Endodermal cell (in vitro differentiated cells): ENCODE measurements around the gene SLC4A7. TPM values are rescaled to one million over a fixed set of nuclear protein-coding genes. Genes with fewer than 3 reads are reported as not detected.
A peak's percentile ranks its signal among the peaks of the same experiment; 100 is the strongest.

ENCODE experiments used
- DNase-seq: peaks from one replicate; pipeline ENCODE4 v3.0.0-alpha.2; 2017
- H3K27ac ChIP-seq: 2 replicates; pipeline ENCODE4 v1.5.1; 2013; ENCODE audit warnings: mild to moderate bottlenecking, low read depth, low read length, moderate library complexity
- H3K27me3 ChIP-seq: 2 replicates; pipeline ENCODE4 v1.6.1; 2013; ENCODE audit warnings: mild to moderate bottlenecking, low read length, moderate library complexity; ENCODE audit not compliant: insufficient read depth, control insufficient read depth, poor library complexity, severe bottlenecking
- H3K36me3 ChIP-seq: 2 replicates; pipeline ENCODE4 v1.7.0; 2013; ENCODE audit warnings: mild to moderate bottlenecking, low read length, moderate library complexity; ENCODE audit not compliant: control insufficient read depth, insufficient read depth
- H3K4me1 ChIP-seq: one replicate; pipeline ENCODE4 v1.7.0; 2013; ENCODE audit warnings: low read length; ENCODE audit not compliant: control insufficient read depth, insufficient read depth
- H3K4me3 ChIP-seq: 2 replicates; pipeline ENCODE4 v1.5.1; 2013; ENCODE audit warnings: mild to moderate bottlenecking, low read length, moderate library complexity
- H3K9ac ChIP-seq: 2 replicates; pipeline ENCODE4 v1.6.1; 2013; ENCODE audit warnings: mild to moderate bottlenecking, low read length, moderate library complexity; ENCODE audit not compliant: poor library complexity, severe bottlenecking; ENCODE audit errors: extremely low read depth
- H3K9me3 ChIP-seq: 2 replicates; pipeline ENCODE4 v1.6.1; 2013; ENCODE audit warnings: mild to moderate bottlenecking, low read length, moderate library complexity; ENCODE audit not compliant: control insufficient read depth
- H3K27ac Mint-ChIP-seq: 2 replicates; pipeline ENCODE4 v1.8.0; 2020; ENCODE audit warnings: mixed read lengths
- H3K27me3 Mint-ChIP-seq: 2 replicates; pipeline ENCODE4 v1.8.0; 2021; ENCODE audit warnings: mild to moderate bottlenecking, mixed read lengths; ENCODE audit not compliant: insufficient read depth
- H3K36me3 Mint-ChIP-seq: 2 replicates; pipeline ENCODE4 v1.8.0; 2020; ENCODE audit warnings: low read depth, mixed read lengths
- H3K4me1 Mint-ChIP-seq: 2 replicates; pipeline ENCODE4 v1.8.0; 2020; ENCODE audit warnings: mixed read lengths
- H3K4me3 Mint-ChIP-seq: 2 replicates; pipeline ENCODE4 v1.8.0; 2020; ENCODE audit warnings: mild to moderate bottlenecking, moderate library complexity, mixed read lengths
- H3K9me3 Mint-ChIP-seq: 2 replicates; pipeline ENCODE4 v1.8.0; 2020; ENCODE audit warnings: mild to moderate bottlenecking, mixed read lengths
- WGBS, 2 experiments: methylation state at CpG; one replicate each; pipeline versions ENCODE4 v1.1.5 to v1.1.7; 2013; ENCODE audit warnings: missing lambda C conversion rate in 2 of 2, mixed read lengths in 1 of 2; ENCODE audit not compliant: insufficient coverage in 1 of 2, insufficient read length in 1 of 2; 5-methylcytosine and 5-hydroxymethylcytosine counted together
- total RNA-seq, 2 donors: library from RNA; stranded (reverse); fragmentation: NEBNext Ultra II Directional in 1 of 2; extraction: Animal tissue kit (Norgen Biotek cat#: 25700) in 1 of 2; gene quantifications; 2 replicates in 1 of 2; 3 replicates in 1 of 2; pipeline ENCODE4 v1.2.1, GENCODE V29; 2021
- TF ChIP-seq, protein P1 (sequence below): fragments of 200-600 bp; sonication (generic); conservative IDR thresholded peaks from 2 replicates; pipeline ENCODE4 v1.5.0; 2021; ENCODE audit warnings: antibody characterized with exemption, mild to moderate bottlenecking

SLC4A7 gene
- total RNA-seq, 2 donors from 2014 or later = 58.4 to 83.8 TPM

DNA sequence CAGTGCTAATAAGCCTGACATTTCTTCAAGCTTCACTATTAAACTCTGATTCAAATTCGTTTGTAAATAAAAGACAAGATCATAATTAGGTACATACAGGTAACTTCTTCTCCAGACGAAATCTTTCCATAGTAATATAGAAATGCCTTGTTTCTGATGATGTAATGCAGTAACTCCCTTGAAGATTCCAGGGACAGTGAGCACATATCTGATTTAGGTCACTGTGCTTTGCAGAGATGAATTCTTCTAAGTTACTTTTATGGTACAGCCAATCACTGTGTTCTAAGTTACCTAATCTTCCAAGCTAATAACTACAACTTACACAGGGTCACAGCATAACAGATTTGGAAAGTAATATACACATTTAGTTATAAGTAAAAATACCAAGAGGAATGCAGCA lies 27.6 kb downstream of the SLC4A7 start:
- peak overlapping the region; percentile 9 for H3K27ac Mint-ChIP-seq
- TF ChIP-seq, protein P1, sequence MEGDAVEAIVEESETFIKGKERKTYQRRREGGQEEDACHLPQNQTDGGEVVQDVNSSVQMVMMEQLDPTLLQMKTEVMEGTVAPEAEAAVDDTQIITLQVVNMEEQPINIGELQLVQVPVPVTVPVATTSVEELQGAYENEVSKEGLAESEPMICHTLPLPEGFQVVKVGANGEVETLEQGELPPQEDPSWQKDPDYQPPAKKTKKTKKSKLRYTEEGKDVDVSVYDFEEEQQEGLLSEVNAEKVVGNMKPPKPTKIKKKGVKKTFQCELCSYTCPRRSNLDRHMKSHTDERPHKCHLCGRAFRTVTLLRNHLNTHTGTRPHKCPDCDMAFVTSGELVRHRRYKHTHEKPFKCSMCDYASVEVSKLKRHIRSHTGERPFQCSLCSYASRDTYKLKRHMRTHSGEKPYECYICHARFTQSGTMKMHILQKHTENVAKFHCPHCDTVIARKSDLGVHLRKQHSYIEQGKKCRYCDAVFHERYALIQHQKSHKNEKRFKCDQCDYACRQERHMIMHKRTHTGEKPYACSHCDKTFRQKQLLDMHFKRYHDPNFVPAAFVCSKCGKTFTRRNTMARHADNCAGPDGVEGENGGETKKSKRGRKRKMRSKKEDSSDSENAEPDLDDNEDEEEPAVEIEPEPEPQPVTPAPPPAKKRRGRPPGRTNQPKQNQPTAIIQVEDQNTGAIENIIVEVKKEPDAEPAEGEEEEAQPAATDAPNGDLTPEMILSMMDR = no peak
- no peaks in the 10 kb centered on the region for H3K27me3 Mint-ChIP-seq
- no peaks in the 10 kb centered on the region for H3K9me3 Mint-ChIP-seq
- H3K4me3 Mint-ChIP-seq = no peak overlapping the region
- no peak for DNase-seq
- H3K4me3 ChIP-seq = no peak overlapping the region
- peaks cover 8% of the 10 kb centered on the region for H3K4me1 Mint-ChIP-seq
- peaks cover 20% of the 10 kb centered on the region for H3K36me3 Mint-ChIP-seq
- H3K36me3 ChIP-seq = peaks cover 14% of the 10 kb centered on the region
- 95% methylated on average over 2 of the region's 2 CpGs; no CpG with 5 or more reads in 1 of the 2 experiments for WGBS, 2 experiments
- H3K4me1 ChIP-seq = no peaks in the 10 kb centered on the region
- no peak overlapping the region for H3K9ac ChIP-seq
- no peaks in the 10 kb centered on the region for H3K27me3 ChIP-seq
- H3K27ac ChIP-seq = no peak overlapping the region
- H3K9me3 ChIP-seq = no peaks in the 10 kb centered on the region

DNA sequence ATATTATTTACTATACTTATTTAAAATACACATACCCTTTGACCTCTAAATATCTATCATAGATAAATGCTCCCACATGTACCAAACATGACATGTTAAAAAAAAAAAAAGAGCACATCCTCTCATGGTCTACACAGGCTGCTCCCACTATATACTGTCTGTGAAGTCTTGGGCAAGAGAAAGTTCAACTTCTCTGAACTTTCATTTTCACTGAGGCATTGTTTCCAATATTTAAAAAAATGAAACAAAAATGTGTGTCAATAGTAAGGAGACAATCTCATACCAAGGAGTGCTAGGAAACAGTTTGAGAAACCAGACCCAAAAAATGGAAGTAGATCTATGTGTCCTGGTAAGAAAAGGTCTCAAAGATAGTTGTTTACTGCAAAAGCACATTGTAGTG lies 29.3 kb downstream of the SLC4A7 start:
- H3K9ac ChIP-seq = no peak overlapping the region
- H3K27me3 Mint-ChIP-seq = no peaks in the 10 kb centered on the region
- H3K9me3 ChIP-seq = no peaks in the 10 kb centered on the region
- H3K4me3 ChIP-seq = no peak overlapping the region
- peaks cover 11% of the 10 kb centered on the region for H3K36me3 Mint-ChIP-seq
- H3K27ac ChIP-seq = no peak overlapping the region
- no peaks in the 10 kb centered on the region for H3K4me1 ChIP-seq
- H3K4me1 Mint-ChIP-seq = peaks cover 8% of the 10 kb centered on the region
- H3K4me3 Mint-ChIP-seq = no peak overlapping the region
- TF ChIP-seq, protein P1 = no peak
- no peaks in the 10 kb centered on the region for H3K27me3 ChIP-seq
- H3K27ac Mint-ChIP-seq = no peak overlapping the region
- H3K9me3 Mint-ChIP-seq = no peaks in the 10 kb centered on the region
- peaks cover 10% of the 10 kb centered on the region for H3K36me3 ChIP-seq
- no peak for DNase-seq

DNA sequence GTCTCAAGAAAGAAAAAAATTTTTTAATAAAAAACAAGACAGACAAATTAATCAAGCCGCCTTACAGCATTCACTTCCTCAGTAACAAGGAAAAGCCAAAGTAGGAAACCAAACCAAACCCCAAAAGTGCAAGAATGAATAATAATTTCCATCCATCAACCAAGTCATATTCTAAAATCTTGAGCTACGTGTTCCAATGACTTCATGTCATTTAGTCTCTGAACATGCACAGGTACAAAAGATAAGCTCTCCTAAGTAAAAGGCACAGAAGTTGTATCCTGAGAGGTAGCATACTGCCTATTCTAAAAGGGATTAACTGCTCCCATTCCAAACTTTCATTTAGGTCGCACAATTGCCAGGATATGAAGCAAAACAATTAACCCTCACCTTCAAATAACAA lies 29.7 kb downstream of the SLC4A7 start:
- Histone ChIP-seq H3K4me3 (no peak overlapping the region), H3K4me1 (no peaks in the 10 kb centered on the region), H3K27ac (no peak overlapping the region), H3K36me3 (peaks cover 14% of the 10 kb centered on the region), H3K9ac (no peak overlapping the region), H3K27me3 (no peaks in the 10 kb centered on the region), H3K9me3 (no peaks in the 10 kb centered on the region)
- TF ChIP-seq, protein P1 = no peak
- peaks cover 11% of the 10 kb centered on the region for H3K36me3 Mint-ChIP-seq
- no peaks in the 10 kb centered on the region for H3K9me3 Mint-ChIP-seq
- no peak overlapping the region for H3K27ac Mint-ChIP-seq
- H3K4me3 Mint-ChIP-seq = no peak overlapping the region
- H3K4me1 Mint-ChIP-seq = peaks cover 8% of the 10 kb centered on the region
- H3K27me3 Mint-ChIP-seq = no peaks in the 10 kb centered on the region
- 88 to 93% methylated on average over 1 to 3 of the region's 3 CpGs for WGBS, 2 experiments
- no peak for DNase-seq
